NCI-H2029 (cell line): ENCODE measurements around the gene DMRTC2.

Experiments
- DNase-seq: peaks from one replicate; lab custom pipeline; 2025; lab: John Stamatoyannopoulos, UW

The DMRTC2 gene

GRCh38 chr19:41890936-41891335 lies 46.1 kb downstream of the DMRTC2 start:
- no peak for DNase-seq

- DNase-seq = no peak
These were observed 47.5 kb downstream of the DMRTC2 start for GRCh38 chr19:41892173-41892902.

GRCh38 chr19:41893899-41894298 lies 49.1 kb downstream of the DMRTC2 start:
- no peak for DNase-seq

- no peak for DNase-seq
These were observed 49.5 kb downstream of the DMRTC2 start for GRCh38 chr19:41894350-41894749.

- no peak for DNase-seq
These were observed 51.1 kb downstream of the DMRTC2 start for GRCh38 chr19:41895745-41896580.

GRCh38 chr19:41896581-41896942 lies 51.7 kb downstream of the DMRTC2 start:
- no peak for DNase-seq

- DNase-seq = no peak
These were observed 52.3 kb downstream of the DMRTC2 start for GRCh38 chr19:41897181-41897580.

- no peak for DNase-seq
These were observed 53.0 kb downstream of the DMRTC2 start for GRCh38 chr19:41897820-41898219.

GRCh38 chr19:41898235-41898634 lies 53.4 kb downstream of the DMRTC2 start:
- no peak for DNase-seq
